SJCRH30 (cell line): ENCODE measurements around the gene GPRC5C. TPM values are rescaled to one million over a fixed set of nuclear protein-coding genes. Genes with fewer than 3 reads are reported as not detected.

ENCODE experiments used
- DNase-seq, 2 experiments: peaks; one replicate each; pipeline ENCODE4 v3.0.0-alpha.2; 2015 to 2020
- H3K27ac ChIP-seq: fragments of 250-450 bp; sonication (Bioruptor Pico); 2 replicates; pipeline ENCODE4 v1.5.1; 2020; ENCODE audit warnings: mild to moderate bottlenecking, moderate library complexity
- H3K27me3 ChIP-seq: fragments of 250-450 bp; sonication (Bioruptor Pico); 2 replicates; pipeline ENCODE4 v1.5.1; 2020; ENCODE audit warnings: mild to moderate bottlenecking, moderate library complexity
- H3K36me3 ChIP-seq: fragments of 250-450 bp; sonication (Bioruptor Pico); 2 replicates; pipeline ENCODE4 v1.5.1; 2020; ENCODE audit warnings: mild to moderate bottlenecking, moderate library complexity
- H3K4me1 ChIP-seq: fragments of 250-450 bp; sonication (Bioruptor Pico); 2 replicates; pipeline ENCODE4 v1.5.1; 2020; ENCODE audit warnings: mild to moderate bottlenecking, moderate library complexity
- H3K4me3 ChIP-seq: fragments of 250-450 bp; sonication (Bioruptor Pico); 2 replicates; pipeline ENCODE4 v1.5.1; 2020; ENCODE audit warnings: mild to moderate bottlenecking, moderate library complexity
- H3K9me3 ChIP-seq: fragments of 250-450 bp; sonication (Bioruptor Pico); replicated peaks from 2 replicates; pipeline ENCODE4 v1.5.1; 2020; ENCODE audit warnings: mild to moderate bottlenecking, moderate library complexity
- total RNA-seq: library from RNA; depleted of rRNA; stranded (reverse); fragments of >200 nt; shearing (Covaris generic); gene quantifications from 2 replicates; pipeline ENCODE4 v1.2.3, GENCODE V29; 2014

GPRC5C gene
- total RNA-seq, 1 experiment from 2014 or later, result not detected

- H3K27ac ChIP-seq, result no peak overlapping the region
- no peak for DNase-seq
- H3K36me3 ChIP-seq, result no peaks in the 10 kb centered on the region
- no peak overlapping the region for H3K4me3 ChIP-seq
- no peaks in the 10 kb centered on the region for H3K4me1 ChIP-seq
- peaks cover 6% of the 10 kb centered on the region for H3K27me3 ChIP-seq
- H3K9me3 ChIP-seq, result no peaks in the 10 kb centered on the region
Measured at GRCh38 chr17:74417178-74418045, 14.5 kb upstream of the GPRC5C start.

GRCh38 chr17:74419928-74420411, 11.9 kb upstream of the GPRC5C start:
- Histone ChIP-seq H3K36me3 (no peaks in the 10 kb centered on the region), H3K4me3 (no peak overlapping the region), H3K27me3 (peaks cover 17% of the 10 kb centered on the region), H3K27ac (no peak overlapping the region), H3K9me3 (no peaks in the 10 kb centered on the region), H3K4me1 (no peaks in the 10 kb centered on the region)
- DNase-seq, result no peak

- Histone ChIP-seq H3K27me3 (peaks cover 20% of the 10 kb centered on the region), H3K4me1 (no peaks in the 10 kb centered on the region), H3K4me3 (no peak overlapping the region), H3K36me3 (no peaks in the 10 kb centered on the region), H3K27ac (no peak overlapping the region), H3K9me3 (no peaks in the 10 kb centered on the region)
- DNase-seq, result no peak
Measured at GRCh38 chr17:74424117-74424516, 7.8 kb upstream of the GPRC5C start.

GRCh38 chr17:74424657-74425056, 7.2 kb upstream of the GPRC5C start:
- H3K27ac ChIP-seq, result no peak overlapping the region
- H3K4me3 ChIP-seq, result no peak overlapping the region
- no peak for DNase-seq
- peaks cover 20% of the 10 kb centered on the region for H3K27me3 ChIP-seq
- H3K9me3 ChIP-seq, result no peaks in the 10 kb centered on the region
- H3K36me3 ChIP-seq, result no peaks in the 10 kb centered on the region
- H3K4me1 ChIP-seq, result no peaks in the 10 kb centered on the region

- Histone ChIP-seq H3K4me3 (no peak overlapping the region), H3K36me3 (no peaks in the 10 kb centered on the region), H3K9me3 (no peaks in the 10 kb centered on the region), H3K4me1 (no peaks in the 10 kb centered on the region), H3K27me3 (peaks cover 14% of the 10 kb centered on the region; the same call in 1 of the 2 replicates), H3K27ac (no peak overlapping the region)
- no peak for DNase-seq
Measured at GRCh38 chr17:74426551-74427047, 5.3 kb upstream of the GPRC5C start.

- H3K4me1 ChIP-seq, result no peaks in the 10 kb centered on the region
- H3K27me3 ChIP-seq, result peaks cover 14% of the 10 kb centered on the region; the same call in 1 of the 2 replicates
- H3K36me3 ChIP-seq, result no peaks in the 10 kb centered on the region
- no peak for DNase-seq
- H3K27ac ChIP-seq, result no peak overlapping the region
- H3K4me3 ChIP-seq, result no peak overlapping the region
- H3K9me3 ChIP-seq, result no peaks in the 10 kb centered on the region
Measured at GRCh38 chr17:74427048-74427762, 4.7 kb upstream of the GPRC5C start.

GRCh38 chr17:74427763-74428153, 4.1 kb upstream of the GPRC5C start:
- no peaks in the 10 kb centered on the region for H3K36me3 ChIP-seq
- no peaks in the 10 kb centered on the region for H3K9me3 ChIP-seq
- no peak overlapping the region for H3K4me3 ChIP-seq
- no peak for DNase-seq
- H3K4me1 ChIP-seq, result no peaks in the 10 kb centered on the region
- H3K27ac ChIP-seq, result no peak overlapping the region
- peaks cover 14% of the 10 kb centered on the region; the same call in 1 of the 2 replicates for H3K27me3 ChIP-seq

- no peak overlapping the region for H3K4me3 ChIP-seq
- H3K27me3 ChIP-seq, result 0 out of 2 replicates have a peak, but pooled peaks cover 3% of the 10 kb centered on the region
- no peak overlapping the region for H3K27ac ChIP-seq
- no peak for DNase-seq
- no peaks in the 10 kb centered on the region for H3K4me1 ChIP-seq
- H3K9me3 ChIP-seq, result no peaks in the 10 kb centered on the region
- H3K36me3 ChIP-seq, result no peaks in the 10 kb centered on the region
Measured at GRCh38 chr17:74429604-74430384, 2.1 kb upstream of the GPRC5C start.

- Histone ChIP-seq H3K4me3 (no peak overlapping the region), H3K36me3 (no peaks in the 10 kb centered on the region), H3K27ac (no peak overlapping the region), H3K4me1 (no peaks in the 10 kb centered on the region), H3K27me3 (0 out of 2 replicates have a peak, but pooled peaks cover 3% of the 10 kb centered on the region), H3K9me3 (no peaks in the 10 kb centered on the region)
- DNase-seq, result no peak
Measured at GRCh38 chr17:74430385-74430705, 1.5 kb upstream of the GPRC5C start.

GRCh38 chr17:74430706-74431567, 951 bp upstream of the GPRC5C start:
- Histone ChIP-seq H3K27ac (no peak overlapping the region), H3K27me3 (0 out of 2 replicates have a peak, but pooled peaks cover 3% of the 10 kb centered on the region), H3K36me3 (no peaks in the 10 kb centered on the region), H3K4me3 (no peak overlapping the region), H3K9me3 (no peaks in the 10 kb centered on the region), H3K4me1 (no peaks in the 10 kb centered on the region)
- DNase-seq, result no peak

GRCh38 chr17:74432424-74432690, 469 bp downstream of the GPRC5C start:
- Histone ChIP-seq H3K4me1 (no peaks in the 10 kb centered on the region), H3K9me3 (peaks cover under 1% of the 10 kb centered on the region; the same call in 1 of the 2 replicates), H3K27ac (no peak overlapping the region), H3K36me3 (no peaks in the 10 kb centered on the region), H3K4me3 (no peak overlapping the region), H3K27me3 (no peaks in the 10 kb centered on the region)
- DNase-seq, result no peak

GRCh38 chr17:74432766-74433391, 991 bp downstream of the GPRC5C start:
- H3K27ac ChIP-seq, result no peak overlapping the region

GRCh38 chr17:74433421-74434121, 1.7 kb downstream of the GPRC5C start:
- H3K4me1 ChIP-seq, result no peaks in the 10 kb centered on the region

More at GRCh38 chr17:74432766-74433391, 991 bp downstream of the GPRC5C start:
- DNase-seq, result no peak
- Histone ChIP-seq H3K4me1 (no peaks in the 10 kb centered on the region), H3K4me3 (no peak overlapping the region), H3K27me3 (no peaks in the 10 kb centered on the region), H3K36me3 (no peaks in the 10 kb centered on the region), H3K9me3 (peaks cover 5% of the 10 kb centered on the region; the same call in 1 of the 2 replicates)

More at GRCh38 chr17:74433421-74434121, 1.7 kb downstream of the GPRC5C start:
- H3K27ac ChIP-seq, result no peak overlapping the region
- no peaks in the 10 kb centered on the region for H3K27me3 ChIP-seq
- H3K36me3 ChIP-seq, result no peaks in the 10 kb centered on the region
- no peak overlapping the region for H3K4me3 ChIP-seq
- DNase-seq, result no peak
- H3K9me3 ChIP-seq, result peaks cover 5% of the 10 kb centered on the region; the same call in 1 of the 2 replicates
